Lower lobe of right lung (tissue), 2 donors: ENCODE data around the gene FRY. TPM values are rescaled to one million over a fixed set of nuclear protein-coding genes. Genes with fewer than 3 reads are reported as not detected.

Source experiments
- ATAC-seq, 2 donors: fragments of 200-7000 bp; cut with Tn5 transposase; one replicate each; pipeline ENCODE4 v1.9.1; 2020 to 2022; ENCODE audit warnings: mild to moderate bottlenecking in 2 of 2, moderate library complexity in 2 of 2
- DNase-seq: peaks from one replicate; pipeline ENCODE4 v3.0.0-alpha.2; 2020
- H3K27ac ChIP-seq: fragments of 200-600 bp; one replicate; pipeline ENCODE4 v1.8.0; 2022
- H3K27me3 ChIP-seq: fragments of 200-600 bp; one replicate; pipeline ENCODE4 v1.8.0; 2022; ENCODE audit warnings: low read depth
- H3K36me3 ChIP-seq: fragments of 200-600 bp; one replicate; pipeline ENCODE4 v1.8.0; 2022; ENCODE audit warnings: mild to moderate bottlenecking
- H3K4me1 ChIP-seq: fragments of 200-600 bp; one replicate; pipeline ENCODE4 v1.8.0; 2022
- H3K4me3 ChIP-seq: fragments of 200-600 bp; one replicate; pipeline ENCODE4 v1.8.0; 2022; ENCODE audit warnings: mild to moderate bottlenecking
- H3K9me3 ChIP-seq: fragments of 200-600 bp; one replicate; pipeline ENCODE4 v1.8.0; 2022
- intact Hi-C: fragments of 100-400 bp; cut with DNase I; formaldehyde crosslinking; loops from one replicate; pipeline ENCODE4 v1.11.0; 2022
- total RNA-seq: library from RNA; stranded (reverse); fragmentation: NEBNext Ultra II Directional; extraction: Animal tissue kit (Norgen Biotek cat#: 25700); gene quantifications from one replicate; pipeline ENCODE4 v1.2.1, GENCODE V29; 2021
- TF ChIP-seq, protein P1 (sequence below): fragments of 200-600 bp; IDR thresholded peaks from one replicate; pipeline ENCODE4 v1.8.0; 2022; ENCODE audit warnings: antibody characterized with exemption, mild to moderate bottlenecking
- donor health status: DM: no; HTN: yes; CAD: no; lungs with severe emphysema.

Gene FRY
- total RNA-seq, 1 donor from 2014 or later, result 93.7 TPM

DNA sequence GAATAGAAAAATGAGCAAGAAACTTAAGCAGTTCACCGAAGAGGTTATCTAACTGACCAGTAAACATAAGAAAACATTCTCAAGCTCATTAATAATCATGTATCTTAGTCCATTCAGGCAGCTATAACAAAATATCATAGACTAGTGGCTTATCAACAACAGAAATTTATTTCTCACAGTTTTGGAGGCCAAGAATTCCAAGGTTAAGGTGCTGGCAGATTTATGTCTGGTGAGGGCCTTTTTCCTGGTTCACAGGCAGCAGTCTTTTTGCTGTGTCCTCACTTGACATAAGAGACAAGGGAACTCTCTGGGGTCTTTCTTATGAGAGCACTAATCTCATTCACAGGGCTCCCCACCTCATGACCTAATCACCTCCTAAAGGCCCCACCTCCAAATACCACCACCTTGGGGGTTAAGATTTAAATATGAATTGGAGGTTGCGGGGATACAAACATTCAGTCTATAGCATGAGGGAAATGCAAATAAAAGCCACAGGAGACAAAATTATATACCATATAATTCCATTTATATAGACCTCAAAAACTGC is 160.0 kb downstream of the FRY start:
- intact Hi-C loops, result no loop called here
- TF ChIP-seq, protein P1, sequence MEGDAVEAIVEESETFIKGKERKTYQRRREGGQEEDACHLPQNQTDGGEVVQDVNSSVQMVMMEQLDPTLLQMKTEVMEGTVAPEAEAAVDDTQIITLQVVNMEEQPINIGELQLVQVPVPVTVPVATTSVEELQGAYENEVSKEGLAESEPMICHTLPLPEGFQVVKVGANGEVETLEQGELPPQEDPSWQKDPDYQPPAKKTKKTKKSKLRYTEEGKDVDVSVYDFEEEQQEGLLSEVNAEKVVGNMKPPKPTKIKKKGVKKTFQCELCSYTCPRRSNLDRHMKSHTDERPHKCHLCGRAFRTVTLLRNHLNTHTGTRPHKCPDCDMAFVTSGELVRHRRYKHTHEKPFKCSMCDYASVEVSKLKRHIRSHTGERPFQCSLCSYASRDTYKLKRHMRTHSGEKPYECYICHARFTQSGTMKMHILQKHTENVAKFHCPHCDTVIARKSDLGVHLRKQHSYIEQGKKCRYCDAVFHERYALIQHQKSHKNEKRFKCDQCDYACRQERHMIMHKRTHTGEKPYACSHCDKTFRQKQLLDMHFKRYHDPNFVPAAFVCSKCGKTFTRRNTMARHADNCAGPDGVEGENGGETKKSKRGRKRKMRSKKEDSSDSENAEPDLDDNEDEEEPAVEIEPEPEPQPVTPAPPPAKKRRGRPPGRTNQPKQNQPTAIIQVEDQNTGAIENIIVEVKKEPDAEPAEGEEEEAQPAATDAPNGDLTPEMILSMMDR, result no peak

DNA sequence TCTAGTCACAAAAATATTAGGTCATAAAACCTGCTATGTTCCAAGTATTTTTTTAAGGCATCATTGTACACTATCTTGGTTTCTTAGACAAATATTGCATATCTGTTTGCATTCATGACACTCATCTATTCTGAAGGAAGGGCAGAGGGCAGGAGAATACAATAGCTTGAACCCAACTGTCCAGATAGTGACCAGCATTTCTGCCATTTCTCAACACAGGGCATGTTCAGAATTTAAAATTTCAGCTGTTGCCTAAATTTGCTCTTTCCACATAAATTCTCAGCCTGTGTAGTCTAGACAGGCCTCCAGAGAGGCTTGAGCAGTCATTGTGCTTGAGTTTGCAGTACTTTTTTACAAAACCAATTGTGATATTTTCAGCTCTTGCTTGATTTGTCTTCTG is 164.1 kb downstream of the FRY start:
- no peaks in the 10 kb centered on the region for H3K4me1 ChIP-seq
- H3K27ac ChIP-seq, result no peak overlapping the region
- H3K36me3 ChIP-seq, result no peaks in the 10 kb centered on the region
- H3K4me3 ChIP-seq, result no peak overlapping the region
- H3K27me3 ChIP-seq, result no peaks in the 10 kb centered on the region
- ATAC-seq (no peak), DNase-seq (no peak)
- TF ChIP-seq, protein P1, result no peak
- intact Hi-C loops, result no loop called here
- no peaks in the 10 kb centered on the region for H3K9me3 ChIP-seq

More for the DNA sequence above, 160.0 kb downstream of the FRY start:
- Histone ChIP-seq H3K9me3 (no peaks in the 10 kb centered on the region), H3K4me3 (no peak overlapping the region), H3K36me3 (peaks cover 11% of the 10 kb centered on the region), H3K4me1 (no peaks in the 10 kb centered on the region), H3K27ac (no peak overlapping the region), H3K27me3 (no peaks in the 10 kb centered on the region)
- DNase-seq (no peak), ATAC-seq (no peak)

DNA sequence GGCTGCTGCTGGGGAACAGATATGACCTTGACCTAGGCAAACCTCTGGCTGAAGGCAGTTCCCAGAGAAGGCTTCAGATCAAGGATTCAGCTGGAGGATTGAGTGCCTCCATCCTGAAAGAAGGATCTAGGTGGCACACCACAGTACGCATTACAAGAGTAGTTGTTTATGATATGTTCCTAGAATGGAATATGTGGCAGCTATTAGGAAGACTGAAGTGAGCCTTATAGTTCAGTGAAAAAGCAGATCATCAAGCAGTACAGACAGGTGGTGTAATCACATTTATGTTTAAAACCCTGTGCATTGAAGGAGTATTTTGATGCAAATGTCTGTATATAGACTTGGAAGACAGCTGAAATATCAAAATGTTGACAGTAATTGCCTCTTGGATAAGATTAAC is 167.6 kb downstream of the FRY start:
- Histone ChIP-seq H3K4me3 (no peak overlapping the region), H3K27me3 (no peaks in the 10 kb centered on the region), H3K9me3 (no peaks in the 10 kb centered on the region), H3K36me3 (peaks cover 9% of the 10 kb centered on the region), H3K27ac (no peak overlapping the region), H3K4me1 (no peaks in the 10 kb centered on the region)
- intact Hi-C loops, result no loop called here
- ATAC-seq, result no peak
- TF ChIP-seq, protein P1, result no peak
- DNase-seq, result no peak

- no peaks in the 10 kb centered on the region for H3K4me1 ChIP-seq
- ATAC-seq (no peak), DNase-seq (no peak)
- H3K36me3 ChIP-seq, result peaks cover 9% of the 10 kb centered on the region
- TF ChIP-seq, protein P1, result no peak
- intact Hi-C loops, result no loop called here
- no peaks in the 10 kb centered on the region for H3K27me3 ChIP-seq
- H3K4me3 ChIP-seq, result no peak overlapping the region
- no peaks in the 10 kb centered on the region for H3K9me3 ChIP-seq
- H3K27ac ChIP-seq, result no peak overlapping the region
These were observed 169.2 kb downstream of the FRY start for GRCh38 chr13:32200741-32201140.

DNA sequence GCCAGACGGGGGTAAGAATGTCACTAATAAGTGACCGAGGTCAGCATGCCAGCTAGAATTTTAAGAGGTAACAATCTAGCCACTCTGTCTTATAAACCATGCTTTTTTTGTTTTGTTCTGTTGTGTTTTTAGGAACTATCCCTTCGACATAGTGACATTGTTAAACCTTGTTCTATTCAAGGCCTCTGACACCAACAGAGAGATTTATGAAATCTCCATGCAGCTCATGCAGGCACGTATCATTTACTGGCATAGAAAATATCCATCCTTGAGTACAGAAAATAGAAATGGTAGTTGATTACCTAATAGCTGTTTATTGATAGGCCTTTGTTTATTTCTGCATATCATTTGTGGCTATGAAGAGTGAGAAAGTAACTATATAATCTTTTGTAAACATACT is 170.2 kb downstream of the FRY start:
- intact Hi-C loops, result no loop called here
- H3K27me3 ChIP-seq, result no peaks in the 10 kb centered on the region
- no peaks in the 10 kb centered on the region for H3K4me1 ChIP-seq
- H3K4me3 ChIP-seq, result no peak overlapping the region
- H3K27ac ChIP-seq, result no peak overlapping the region
- DNase-seq (no peak), ATAC-seq (no peak)
- no peaks in the 10 kb centered on the region for H3K9me3 ChIP-seq
- peaks cover 9% of the 10 kb centered on the region for H3K36me3 ChIP-seq
- TF ChIP-seq, protein P1, result no peak
